GM12872 (cell line): Measurements from ENCODE around the gene MS4A1.

Experiments
- TF ChIP-seq, protein P1 (sequence below): IDR thresholded peaks from 3 replicates; pipeline ENCODE4 v1.5.1; 2011; ENCODE audit warnings: low read depth, mild to moderate bottlenecking, low read length, moderate library complexity; ENCODE audit not compliant: insufficient read depth

Gene MS4A1

GRCh38 chr11:60447846-60448245 is 7.8 kb upstream of the MS4A1 start:
- TF ChIP-seq, protein P1, sequence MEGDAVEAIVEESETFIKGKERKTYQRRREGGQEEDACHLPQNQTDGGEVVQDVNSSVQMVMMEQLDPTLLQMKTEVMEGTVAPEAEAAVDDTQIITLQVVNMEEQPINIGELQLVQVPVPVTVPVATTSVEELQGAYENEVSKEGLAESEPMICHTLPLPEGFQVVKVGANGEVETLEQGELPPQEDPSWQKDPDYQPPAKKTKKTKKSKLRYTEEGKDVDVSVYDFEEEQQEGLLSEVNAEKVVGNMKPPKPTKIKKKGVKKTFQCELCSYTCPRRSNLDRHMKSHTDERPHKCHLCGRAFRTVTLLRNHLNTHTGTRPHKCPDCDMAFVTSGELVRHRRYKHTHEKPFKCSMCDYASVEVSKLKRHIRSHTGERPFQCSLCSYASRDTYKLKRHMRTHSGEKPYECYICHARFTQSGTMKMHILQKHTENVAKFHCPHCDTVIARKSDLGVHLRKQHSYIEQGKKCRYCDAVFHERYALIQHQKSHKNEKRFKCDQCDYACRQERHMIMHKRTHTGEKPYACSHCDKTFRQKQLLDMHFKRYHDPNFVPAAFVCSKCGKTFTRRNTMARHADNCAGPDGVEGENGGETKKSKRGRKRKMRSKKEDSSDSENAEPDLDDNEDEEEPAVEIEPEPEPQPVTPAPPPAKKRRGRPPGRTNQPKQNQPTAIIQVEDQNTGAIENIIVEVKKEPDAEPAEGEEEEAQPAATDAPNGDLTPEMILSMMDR: no peak

- TF ChIP-seq, protein P1: no peak
These were observed 1.4 kb upstream of the MS4A1 start for GRCh38 chr11:60454212-60454611.

DNA sequence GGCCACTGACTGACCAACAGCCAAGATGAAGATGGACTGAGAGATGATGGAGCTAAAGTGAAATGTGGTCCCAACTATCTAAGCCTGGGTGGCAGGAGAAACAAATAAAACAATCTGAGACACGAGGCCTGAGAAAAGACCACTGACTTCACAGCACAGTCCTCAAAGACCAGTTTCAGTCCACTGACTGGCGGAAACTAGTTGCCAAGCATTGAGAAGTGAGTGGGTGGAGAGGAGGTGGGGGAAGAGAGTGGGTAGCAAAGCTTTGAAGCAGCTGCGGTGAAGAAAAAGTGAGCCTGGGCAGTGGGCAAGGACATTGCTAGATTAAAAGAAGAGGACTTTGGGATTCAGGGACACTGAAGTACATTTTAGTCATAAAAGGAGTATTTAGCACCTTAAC is 1.9 kb downstream of the MS4A1 start:
- TF ChIP-seq, protein P1: no peak

DNA sequence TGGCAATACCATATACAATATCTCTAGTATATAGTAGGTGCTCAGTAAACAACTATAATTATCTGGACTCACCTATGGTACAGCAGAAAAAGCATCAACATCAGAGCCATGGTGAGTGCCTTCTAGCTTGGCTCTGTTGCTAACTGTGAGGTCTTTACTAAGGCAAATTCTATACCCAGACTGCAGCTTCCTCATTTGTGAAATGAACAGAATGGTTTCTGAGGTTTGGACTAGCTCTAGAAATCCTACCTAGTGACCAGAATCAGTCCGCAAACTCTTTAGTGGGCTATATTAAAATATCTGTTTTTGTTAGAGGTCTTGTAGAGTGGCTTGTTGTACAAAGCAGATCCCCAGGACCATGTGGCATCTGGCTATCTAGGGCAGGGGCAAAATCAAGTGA is 3.7 kb downstream of the MS4A1 start:
- TF ChIP-seq, protein P1: no peak

DNA sequence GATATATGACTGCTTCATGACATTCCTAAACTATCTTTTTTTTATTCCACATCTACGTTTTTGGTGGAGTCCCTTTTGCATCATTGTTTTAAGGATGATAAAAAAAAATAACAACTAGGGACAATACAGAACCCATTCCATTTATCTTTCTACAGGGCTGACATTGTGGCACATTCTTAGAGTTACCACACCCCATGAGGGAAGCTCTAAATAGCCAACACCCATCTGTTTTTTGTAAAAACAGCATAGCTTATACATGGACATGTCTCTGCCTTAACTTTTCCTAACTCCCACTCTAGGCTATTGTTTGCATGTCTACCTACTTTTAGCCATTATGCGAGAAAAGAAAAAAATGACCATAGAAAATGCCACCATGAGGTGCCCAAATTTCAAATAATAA is 13.2 kb downstream of the MS4A1 start:
- TF ChIP-seq, protein P1: no peak

GRCh38 chr11:60469723-60470122 is 14.1 kb downstream of the MS4A1 start:
- TF ChIP-seq, protein P1: no peak

DNA sequence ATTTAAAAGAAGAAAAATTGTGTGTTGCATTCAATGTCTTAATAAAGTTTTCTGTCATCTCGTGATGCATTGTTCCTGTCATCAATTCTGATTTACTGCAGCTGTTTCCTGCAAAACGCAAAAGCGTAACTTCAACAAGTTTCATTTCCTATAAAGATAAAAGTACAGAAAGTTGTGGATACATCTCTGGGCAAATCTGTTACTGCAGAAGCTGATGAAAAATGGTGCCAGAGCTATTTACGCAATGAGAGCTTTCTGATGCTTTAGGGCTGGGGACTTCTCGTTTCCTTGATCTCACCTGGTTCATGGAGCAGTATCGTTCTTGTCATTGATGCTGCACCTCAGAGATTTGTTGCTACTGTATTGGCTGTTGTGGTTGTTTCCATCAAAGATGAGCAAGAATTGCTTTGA is 21.4 kb downstream of the MS4A1 start:
- TF ChIP-seq, protein P1: no peak

- TF ChIP-seq, protein P1: no peak
These were observed 26.7 kb downstream of the MS4A1 start for GRCh38 chr11:60482361-60482760.
